ENCODE results near the gene LIX1L. TPM values are rescaled to one million over a fixed set of nuclear protein-coding genes. Genes with fewer than 3 reads are reported as not detected.

LIX1L gene
- total and polyA plus RNA-seq, 10 donors, result 11.0 to 52.9 (median 36.3) TPM

DNA sequence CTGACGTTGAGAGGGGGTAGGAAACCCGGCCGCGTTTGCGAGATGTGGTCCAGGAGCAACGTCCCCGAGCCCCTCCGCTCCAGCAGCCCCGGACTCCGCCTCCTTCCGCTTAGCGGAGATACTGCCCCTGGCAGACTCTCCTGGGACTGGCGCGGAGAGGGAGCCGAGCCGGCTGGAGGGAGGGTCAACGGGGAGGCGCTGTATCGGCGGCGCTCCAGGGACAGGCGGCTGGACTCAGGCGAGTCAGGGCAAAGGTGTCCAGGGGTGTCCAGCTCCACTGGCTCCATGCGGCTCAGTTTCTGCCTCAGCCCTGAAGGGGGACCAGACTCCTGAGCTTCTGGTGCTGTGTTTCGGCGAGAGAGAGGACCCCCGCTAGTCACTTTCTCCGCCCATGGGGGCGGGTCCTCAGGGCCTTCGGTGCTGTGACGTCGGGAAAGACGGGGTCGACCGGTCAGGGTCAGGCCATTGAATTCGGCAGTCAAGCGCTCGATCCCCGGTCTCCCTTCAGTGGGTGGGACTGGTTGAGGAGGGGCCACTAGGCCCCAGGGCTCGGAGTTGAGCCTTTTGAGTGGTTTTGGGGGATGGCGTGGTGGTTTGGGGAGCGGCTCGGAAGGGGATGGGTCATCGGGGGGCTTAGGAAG, 2.8 kb upstream of the LIX1L start:
- intact Hi-C loops (cut with DNase I; ENCODE audit: low total_unique reads), result no loop called here
- peak overlapping the region; percentile 85 to 98 (median 90) for H3K27ac ChIP-seq
- H3K4me1 ChIP-seq, result peaks cover 46 to 94% (median 82%) of the 10 kb centered on the region in 6 donors
- WGBS, 5 donors, result 1 to 3% (median 1%) methylated on average over 30 to 44 of the region's 44 CpGs
- peaks cover 0 to 14% (median 0%) of the 10 kb centered on the region in 7 donors for H3K27me3 ChIP-seq (replicated peaks in 1 of 7)
- no peaks in the 10 kb centered on the region for H3K36me3 ChIP-seq
- peak; percentile 93 for DNase-seq
- peak overlapping the region; percentile 44 to 80 (median 58) for H3K4me3 ChIP-seq
- no peaks in the 10 kb centered on the region for H3K9me3 ChIP-seq
- TF ChIP-seq POLR2AphosphoS5 (IDR thresholded peaks at IDR 0.05) (peak; percentile 87 to 95 (median 90)), POLR2A (IDR thresholded peaks at IDR 0.05) (peak in 1 of 3 donors; percentile 74)
- TF ChIP-seq, protein P1, sequence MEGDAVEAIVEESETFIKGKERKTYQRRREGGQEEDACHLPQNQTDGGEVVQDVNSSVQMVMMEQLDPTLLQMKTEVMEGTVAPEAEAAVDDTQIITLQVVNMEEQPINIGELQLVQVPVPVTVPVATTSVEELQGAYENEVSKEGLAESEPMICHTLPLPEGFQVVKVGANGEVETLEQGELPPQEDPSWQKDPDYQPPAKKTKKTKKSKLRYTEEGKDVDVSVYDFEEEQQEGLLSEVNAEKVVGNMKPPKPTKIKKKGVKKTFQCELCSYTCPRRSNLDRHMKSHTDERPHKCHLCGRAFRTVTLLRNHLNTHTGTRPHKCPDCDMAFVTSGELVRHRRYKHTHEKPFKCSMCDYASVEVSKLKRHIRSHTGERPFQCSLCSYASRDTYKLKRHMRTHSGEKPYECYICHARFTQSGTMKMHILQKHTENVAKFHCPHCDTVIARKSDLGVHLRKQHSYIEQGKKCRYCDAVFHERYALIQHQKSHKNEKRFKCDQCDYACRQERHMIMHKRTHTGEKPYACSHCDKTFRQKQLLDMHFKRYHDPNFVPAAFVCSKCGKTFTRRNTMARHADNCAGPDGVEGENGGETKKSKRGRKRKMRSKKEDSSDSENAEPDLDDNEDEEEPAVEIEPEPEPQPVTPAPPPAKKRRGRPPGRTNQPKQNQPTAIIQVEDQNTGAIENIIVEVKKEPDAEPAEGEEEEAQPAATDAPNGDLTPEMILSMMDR (IDR thresholded peaks at IDR 0.05 in 8 of 11, conservative IDR thresholded peaks at IDR 0.05 in 3 of 11), result peak in 8 of 11 experiments; percentile 5 to 48 (median 30)

DNA sequence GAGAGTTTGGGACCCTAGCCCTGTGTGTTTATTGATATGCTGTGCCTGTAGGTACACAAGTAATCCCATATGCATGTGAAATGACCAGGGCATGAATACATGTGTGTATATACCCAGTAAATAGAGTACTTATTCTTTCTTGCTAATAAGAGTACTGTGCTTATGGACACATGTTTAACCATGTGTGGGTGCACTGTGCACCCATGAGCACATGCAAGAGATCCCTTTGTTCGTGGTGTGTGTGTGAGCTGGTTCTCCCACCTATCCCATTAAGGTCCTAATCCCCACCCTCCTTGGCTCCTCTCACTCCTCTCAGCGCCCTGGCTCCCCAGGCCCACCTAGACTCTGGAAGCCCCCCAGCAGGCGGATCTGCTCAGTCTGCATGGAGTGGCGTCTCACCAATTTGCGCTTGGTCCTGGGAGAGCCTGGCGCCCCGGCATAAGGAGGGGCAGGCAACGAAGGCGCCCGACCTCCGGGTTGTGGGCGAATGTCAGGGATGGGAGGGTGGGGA, 2.2 kb upstream of the LIX1L start:
- intact Hi-C loops (cut with DNase I; ENCODE audit: low total_unique reads), result no loop called here
- Histone ChIP-seq H3K36me3 (no peaks in the 10 kb centered on the region), H3K9me3 (no peaks in the 10 kb centered on the region), H3K27ac (peak overlapping the region; percentile 85 to 98 (median 90)), H3K4me1 (peaks cover 47 to 94% (median 82%) of the 10 kb centered on the region in 6 donors), H3K4me3 (peak overlapping the region; percentile 44 to 80 (median 58)), H3K27me3 (replicated peaks in 1 of 7) (peaks cover 0 to 14% (median 0%) of the 10 kb centered on the region in 7 donors)
- 12 to 36% (median 16%) methylated on average over 3 to 12 of the region's 12 CpGs for WGBS, 5 donors
- no peak for TF ChIP-seq POLR2AphosphoS5 (IDR thresholded peaks at IDR 0.05)
- no peak for TF ChIP-seq POLR2A (IDR thresholded peaks at IDR 0.05)
- TF ChIP-seq, protein P1 (IDR thresholded peaks at IDR 0.05 in 8 of 11, conservative IDR thresholded peaks at IDR 0.05 in 3 of 11), result no peak
- no peak for DNase-seq

DNA sequence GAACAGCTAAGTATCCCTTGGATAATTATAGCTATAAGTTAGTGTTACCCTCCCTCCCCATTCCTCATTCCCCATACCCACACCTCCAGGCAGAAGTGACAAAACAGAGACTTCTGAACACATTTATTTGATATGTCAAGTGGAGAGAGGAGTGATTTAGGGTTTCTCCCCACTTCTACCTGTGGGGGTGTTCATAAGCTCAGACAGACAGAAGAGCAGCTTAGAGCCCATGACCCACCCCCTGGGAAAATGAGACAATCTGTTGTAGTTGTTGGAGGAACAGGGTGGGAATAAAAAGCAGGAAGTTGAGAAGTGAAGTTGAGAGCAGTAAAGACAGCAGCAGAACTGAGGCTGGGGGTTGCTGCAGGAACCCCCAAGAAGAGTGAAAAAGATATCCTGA, 1.5 kb upstream of the LIX1L start:
- Histone ChIP-seq H3K27ac (peak overlapping the region in 6 of 8 donors; percentile 87 to 98 (median 94)), H3K36me3 (no peaks in the 10 kb centered on the region), H3K4me3 (no peak overlapping the region), H3K4me1 (peaks cover 48 to 96% (median 87%) of the 10 kb centered on the region in 6 donors), H3K27me3 (replicated peaks in 1 of 7) (peaks cover 0 to 14% (median 0%) of the 10 kb centered on the region in 7 donors), H3K9me3 (no peaks in the 10 kb centered on the region)
- no peak for DNase-seq
- TF ChIP-seq, protein P1 (IDR thresholded peaks at IDR 0.05 in 8 of 11, conservative IDR thresholded peaks at IDR 0.05 in 3 of 11), result no peak
- TF ChIP-seq POLR2A (IDR thresholded peaks at IDR 0.05) (no peak), POLR2AphosphoS5 (IDR thresholded peaks at IDR 0.05) (no peak)
- intact Hi-C loops (cut with DNase I; ENCODE audit: low total_unique reads), result no loop called here

DNA sequence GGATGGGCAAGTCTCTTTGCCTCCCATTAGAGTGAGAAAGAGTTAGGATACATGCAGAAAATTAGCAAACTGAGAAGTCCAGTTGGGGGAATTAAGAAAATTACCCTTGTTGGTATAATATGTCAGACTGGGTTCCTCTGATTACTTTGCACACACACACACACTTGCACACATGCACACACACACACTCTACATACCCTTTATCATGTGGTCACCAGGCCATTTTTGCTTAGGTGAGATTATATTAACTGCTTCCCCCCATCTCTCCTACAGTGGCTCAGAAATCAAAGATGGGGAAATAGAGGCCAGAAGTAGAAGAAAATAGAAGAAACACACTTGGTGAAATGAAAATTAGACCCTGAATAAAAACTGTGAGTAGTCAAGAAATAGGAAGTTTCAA, 917 bp upstream of the LIX1L start:
- no peak for DNase-seq
- H3K4me1 ChIP-seq, result peaks cover 45 to 96% (median 88%) of the 10 kb centered on the region in 6 donors
- no peak overlapping the region for H3K4me3 ChIP-seq
- no peaks in the 10 kb centered on the region for H3K9me3 ChIP-seq
- TF ChIP-seq POLR2A (IDR thresholded peaks at IDR 0.05), result no peak
- TF ChIP-seq, protein P1 (IDR thresholded peaks at IDR 0.05 in 8 of 11, conservative IDR thresholded peaks at IDR 0.05 in 3 of 11), result no peak
- TF ChIP-seq POLR2AphosphoS5 (IDR thresholded peaks at IDR 0.05), result no peak
- peak overlapping the region in 7 of 8 donors; percentile 87 to 99 (median 96) for H3K27ac ChIP-seq
- intact Hi-C loops (cut with DNase I; ENCODE audit: low total_unique reads), result no loop called here
- H3K27me3 ChIP-seq (replicated peaks in 1 of 7), result peaks cover 0 to 14% (median 0%) of the 10 kb centered on the region in 7 donors
- no peaks in the 10 kb centered on the region for H3K36me3 ChIP-seq

Measured in spleen (tissue), 11 donors.